GM19438 (cell line): ENCODE measurements around the gene CNBP.
"Not testable (repeated sequence)": the region's sequence is repeated elsewhere in the genome, so short reads cannot be mapped to it uniquely, and the experiment has no call there.

Experiments
- ATAC-seq: cut with Tn5 transposase; IDR thresholded peaks from one replicate; pipeline ENCODE4 v1.9.1; 2021; ENCODE audit warnings: low read depth; ENCODE audit not compliant: unreplicated experiment

CNBP gene

GRCh38 chr3:129185783-129186182 lies 2.1 kb upstream of the CNBP start:
- ATAC-seq: no peak

- ATAC-seq: not testable (repeated sequence)
These were observed 1.3 kb upstream of the CNBP start for GRCh38 chr3:129184784-129185542.

- ATAC-seq: peak; percentile 6
These were observed 631 bp upstream of the CNBP start for GRCh38 chr3:129184396-129184657.

- ATAC-seq: no peak
These were observed 1.1 kb downstream of the CNBP start for GRCh38 chr3:129182390-129183185.

- ATAC-seq: no peak
These were observed 1.9 kb downstream of the CNBP start for GRCh38 chr3:129181819-129182218.

- ATAC-seq: no peak
These were observed 3.2 kb downstream of the CNBP start for GRCh38 chr3:129180461-129180860.

- no peak for ATAC-seq
These were observed 7.6 kb downstream of the CNBP start for GRCh38 chr3:129176051-129176450.

DNA sequence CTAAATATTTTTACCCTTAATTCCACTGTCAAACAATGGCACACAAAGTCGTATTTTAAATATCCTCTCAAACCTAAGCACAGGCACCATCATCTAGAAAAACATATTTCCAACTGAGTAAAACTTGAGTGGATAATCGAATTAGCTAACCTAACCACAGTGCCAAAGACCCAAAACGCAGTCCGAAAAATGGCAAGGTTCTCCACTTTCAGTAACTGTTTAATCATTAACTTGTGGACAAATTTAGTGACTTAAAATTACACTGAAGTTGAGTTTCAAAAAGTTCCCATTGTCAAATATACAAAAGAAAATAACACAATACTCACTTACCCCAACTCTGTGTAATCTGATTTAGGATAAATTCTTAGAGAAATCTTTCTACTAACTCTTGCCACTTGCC lies 10.0 kb downstream of the CNBP start:
- ATAC-seq: no peak

DNA sequence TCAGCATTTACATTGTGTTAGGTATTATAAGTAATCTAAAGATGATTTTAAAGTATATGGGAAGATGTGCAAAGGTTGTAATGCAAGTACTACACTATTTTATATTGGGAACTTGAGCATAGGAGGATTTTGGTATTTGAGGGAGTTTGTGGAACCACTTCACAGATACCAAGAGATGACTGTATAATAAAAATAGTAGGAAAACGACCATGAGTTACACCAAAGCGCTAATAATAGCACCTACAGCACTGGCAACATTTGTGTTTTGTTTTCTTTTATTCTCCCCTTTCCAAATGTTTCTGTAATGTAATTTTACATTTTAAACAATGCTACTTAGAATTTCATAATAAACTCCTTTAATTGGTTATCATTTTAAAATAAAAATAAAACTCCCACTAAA lies 10.5 kb downstream of the CNBP start:
- ATAC-seq: no peak

- no peak for ATAC-seq
These were observed 16.9 kb downstream of the CNBP start for GRCh38 chr3:129166579-129167332.

- not testable (repeated sequence) for ATAC-seq
These were observed 18.1 kb downstream of the CNBP start for GRCh38 chr3:129165594-129165993.

- ATAC-seq: no peak
These were observed 19.2 kb downstream of the CNBP start for GRCh38 chr3:129164500-129164899.

GRCh38 chr3:129162729-129163579 lies 20.7 kb downstream of the CNBP start:
- no peak for ATAC-seq

GRCh38 chr3:129161860-129162271 lies 21.8 kb downstream of the CNBP start:
- no peak for ATAC-seq

DNA sequence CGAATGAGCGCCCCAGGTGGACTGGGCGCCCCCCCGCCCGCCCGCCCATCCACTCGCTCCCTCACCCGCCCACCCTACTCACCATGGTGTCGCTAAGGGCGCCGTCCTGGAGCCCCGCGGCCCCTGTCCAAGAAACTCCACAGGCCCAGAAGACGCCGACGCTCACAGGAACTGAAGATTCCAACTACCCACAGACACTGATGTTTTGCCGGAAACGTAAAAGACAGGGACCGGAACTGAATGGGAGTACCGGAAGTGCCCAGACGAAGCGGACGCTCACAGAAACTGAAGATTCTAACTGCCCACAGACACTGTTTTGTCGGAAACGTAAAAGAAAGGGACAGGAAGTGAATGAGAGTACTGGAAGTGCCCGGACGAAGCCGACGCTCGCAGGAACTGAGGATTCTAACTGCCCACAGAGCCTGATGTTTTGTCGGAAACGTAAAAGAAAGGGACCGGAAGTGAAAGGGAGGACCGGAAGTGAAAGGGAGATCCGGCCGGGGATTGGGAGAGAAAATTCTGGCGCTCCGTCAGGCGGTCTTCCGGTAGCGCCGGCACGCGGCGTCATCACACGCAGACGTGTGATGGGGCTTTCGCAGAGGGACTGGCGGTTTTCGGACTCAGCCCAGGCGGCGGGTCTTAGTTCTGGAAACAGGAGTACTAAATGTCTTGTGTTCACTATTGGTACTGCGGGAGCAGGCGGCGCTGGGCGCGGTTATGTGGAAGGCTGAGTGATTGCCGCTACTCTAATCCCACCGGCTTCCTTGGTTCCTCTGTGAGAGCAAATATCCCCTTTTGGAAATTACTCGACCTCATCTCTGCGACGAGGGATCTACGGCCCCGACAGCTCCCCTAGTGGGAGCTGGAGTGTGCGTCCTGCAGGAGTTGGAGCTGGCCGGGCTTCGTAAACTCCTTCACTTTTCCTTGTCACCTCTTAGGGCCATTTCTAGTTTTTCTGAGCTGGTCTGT lies 22.5 kb downstream of the CNBP start, which contains the start of gene ISY1:
TSS of gene ISY1 (minus strand) at position 173 of the 969 bp plus-strand sequence. CDS start at position 85, 88 bp downstream.
- ATAC-seq: peak; percentile 75

- ATAC-seq: no peak
These were observed 38.9 kb downstream of the CNBP start for GRCh38 chr3:129144786-129145185.

DNA sequence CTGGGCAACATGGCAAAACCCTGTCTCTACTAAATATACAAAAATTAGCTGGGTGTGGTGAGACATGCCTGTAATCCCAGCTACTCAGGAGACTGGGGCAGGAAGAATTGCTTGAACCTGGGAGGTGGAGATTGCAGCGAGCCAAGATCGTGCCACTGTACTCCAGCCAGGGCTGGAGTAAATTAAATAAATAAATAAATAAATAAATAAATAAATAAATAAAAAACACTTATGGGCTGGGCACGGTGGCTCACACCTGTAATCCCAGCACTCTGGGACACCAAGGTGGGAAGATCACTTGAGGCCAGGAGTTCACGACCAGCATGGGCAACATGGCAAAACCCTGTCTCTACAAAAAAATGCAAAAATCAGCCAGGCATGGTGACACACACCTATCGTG lies 42.7 kb downstream of the CNBP start:
- ATAC-seq: not testable (repeated sequence)

GRCh38 chr3:129139911-129140310 lies 43.8 kb downstream of the CNBP start:
- no peak for ATAC-seq

DNA sequence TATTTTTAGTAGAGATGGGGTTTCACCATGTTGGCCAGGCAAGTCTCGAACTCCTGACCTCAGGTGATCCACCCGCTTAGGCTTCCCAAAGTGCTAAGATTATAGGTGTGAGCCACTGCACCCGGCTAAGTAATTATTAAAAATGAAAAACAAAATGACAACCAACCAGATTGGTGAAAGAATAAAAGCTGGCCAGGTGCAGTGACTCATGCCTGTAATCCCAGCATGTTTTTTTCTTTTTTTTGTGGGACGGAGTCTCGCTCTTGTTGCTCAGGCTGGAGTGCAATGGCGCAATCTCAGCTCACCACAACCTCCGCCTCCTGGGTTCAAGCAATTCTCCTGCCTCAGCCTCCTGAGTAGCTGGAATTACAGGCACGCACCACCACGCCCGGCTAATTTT lies 47.4 kb downstream of the CNBP start:
- not testable (repeated sequence) for ATAC-seq
